Measurements from ENCODE around the gene KRTAP20-3.

The KRTAP20-3 gene

DNA sequence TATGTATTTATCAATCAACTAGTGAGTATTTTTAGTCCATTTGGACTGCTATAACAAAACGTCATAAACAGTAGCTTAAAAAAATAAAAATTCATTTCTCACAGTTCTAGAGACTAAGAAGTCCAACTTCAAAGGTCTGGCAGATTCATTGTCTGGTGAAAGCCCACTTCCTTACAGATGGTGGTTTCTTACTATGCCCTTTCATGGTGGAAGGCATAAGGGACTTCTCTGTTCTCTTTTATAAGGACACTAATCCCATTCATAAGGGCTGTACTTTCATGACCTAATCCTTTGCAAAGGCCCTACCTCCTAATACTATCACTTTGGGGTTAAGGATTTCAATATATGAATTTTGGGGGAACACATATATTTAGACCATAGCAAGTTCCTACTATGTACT, 37.9 kb downstream of the KRTAP20-3 start:
- no peak for DNase-seq

DNA sequence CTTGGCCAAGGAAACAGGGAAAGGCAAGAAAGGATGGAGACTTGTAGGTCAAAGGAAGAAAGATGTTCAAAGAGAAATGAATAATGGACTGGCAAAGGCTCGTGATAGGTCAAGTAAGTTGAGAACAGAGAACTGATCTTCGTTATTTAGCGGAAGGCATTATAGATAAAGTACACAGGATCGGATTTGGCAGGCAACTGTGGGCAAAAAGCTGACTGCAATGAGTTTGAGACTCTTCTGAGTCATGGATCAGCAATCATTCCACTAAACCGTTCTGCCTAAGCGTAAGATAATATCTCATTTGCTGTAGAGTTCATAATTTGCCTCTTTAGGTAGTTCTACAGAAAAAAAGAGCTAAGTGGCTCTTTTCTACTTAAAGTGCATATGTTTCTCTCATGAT, 41.8 kb downstream of the KRTAP20-3 start:
- no peak for DNase-seq

DNA sequence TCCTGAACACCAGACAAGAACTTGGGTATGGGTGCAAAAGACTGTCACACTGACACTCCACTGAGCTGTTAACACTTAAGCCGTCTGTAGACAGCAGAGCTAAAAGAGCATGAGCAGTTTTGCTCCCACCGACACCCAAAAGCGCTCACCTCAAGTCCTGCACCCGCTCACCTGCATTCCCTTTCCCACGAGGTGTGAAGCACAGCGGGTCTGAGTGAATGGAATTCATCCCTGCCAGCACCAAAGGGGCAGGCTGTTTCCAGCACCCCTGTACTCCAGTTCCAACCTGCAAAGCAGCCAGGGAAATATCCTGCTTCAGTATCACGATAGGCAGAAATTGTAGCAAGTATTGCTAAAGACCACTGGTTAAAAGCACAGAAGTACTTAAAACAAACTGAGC, 47.2 kb downstream of the KRTAP20-3 start:
- DNase-seq = no peak
